Natural killer cell (primary cell): ENCODE measurements around the gene CDH20. TPM values are rescaled to one million over a fixed set of nuclear protein-coding genes. Genes with fewer than 3 reads are reported as not detected.

Source experiments
- ATAC-seq, 3 donors: fragments of 150-1000 bp in 2 of 3; fragments of 200-7000 bp in 1 of 3; cut with Tn5 transposase; 1 replicate in 1 of 3; 2 replicates in 2 of 3; pipeline ENCODE4 v1.10.0; 2021; ENCODE audit warnings: mild to moderate bottlenecking in 2 of 3, moderate library complexity in 2 of 3
- DNase-seq, 2 donors: peaks; one replicate each; pipeline versions ENCODE4 v3.0.0 to v3.0.0-alpha.2; 2013 to 2021; ENCODE audit warnings: mixed read lengths in 1 of 2
- H3K27ac ChIP-seq: one replicate; pipeline ENCODE4 v1.5.1; 2013; ENCODE audit warnings: mild to moderate bottlenecking, low read length
- H3K27me3 ChIP-seq: one replicate; pipeline ENCODE4 v1.6.1; 2013; ENCODE audit warnings: low read length; ENCODE audit not compliant: control insufficient read depth, insufficient read depth
- H3K36me3 ChIP-seq: one replicate; pipeline ENCODE4 v1.6.1; 2013; ENCODE audit warnings: low read length; ENCODE audit not compliant: control insufficient read depth, insufficient read depth
- H3K4me1 ChIP-seq: one replicate; pipeline ENCODE4 v1.6.1; 2013; ENCODE audit warnings: low read length; ENCODE audit not compliant: control insufficient read depth, insufficient read depth
- H3K4me3 ChIP-seq: one replicate; pipeline ENCODE4 v1.5.1; 2013; ENCODE audit warnings: low read length
- H3K9me3 ChIP-seq: one replicate; pipeline ENCODE4 v1.6.1; 2013; ENCODE audit warnings: low read length; ENCODE audit not compliant: control insufficient read depth, insufficient read depth
- H3K27ac Mint-ChIP-seq, 2 donors: one replicate each; pipeline ENCODE4 v1.8.0; 2022; ENCODE audit warnings: mild to moderate bottlenecking in 2 of 2, mixed read lengths in 2 of 2, moderate library complexity in 1 of 2
- H3K27me3 Mint-ChIP-seq, 2 donors: one replicate each; pipeline ENCODE4 v1.8.0; 2022; ENCODE audit warnings: low read depth in 2 of 2, mixed read lengths in 2 of 2
- H3K36me3 Mint-ChIP-seq: one replicate; pipeline ENCODE4 v1.8.0; 2022; ENCODE audit warnings: mixed read lengths
- H3K4me1 Mint-ChIP-seq, 2 donors: one replicate each; pipeline ENCODE4 v1.8.0; 2022; ENCODE audit warnings: mixed read lengths in 2 of 2
- H3K4me3 Mint-ChIP-seq: one replicate; pipeline ENCODE4 v1.8.0; 2022; ENCODE audit warnings: mild to moderate bottlenecking, moderate library complexity, mixed read lengths
- H3K9me3 Mint-ChIP-seq, 2 donors: one replicate each; pipeline ENCODE4 v1.8.0; 2022; ENCODE audit warnings: mixed read lengths in 2 of 2
- WGBS: methylation state at CpG from one replicate; pipeline ENCODE4 v1.1.7; 2013; ENCODE audit warnings: missing lambda C conversion rate; ENCODE audit not compliant: insufficient coverage; 5-methylcytosine and 5-hydroxymethylcytosine counted together
- intact Hi-C: fragments of 100-400 bp; cut with micrococcal nuclease; formaldehyde crosslinking; loops from one replicate; pipeline ENCODE4 v1.14.2; 2022
- total RNA-seq, 4 donors: library from RNA; stranded (reverse); fragments of 120-200 nt in 1 of 4; gene quantifications; one replicate each; pipeline versions ENCODE4 v1.2.3 to v1.2.4, GENCODE V29; 2013 to 2022
- TF ChIP-seq, protein P1 (sequence below): fragments of 200-600 bp; IDR thresholded peaks from one replicate; pipeline ENCODE4 v1.8.0; 2022; ENCODE audit warnings: antibody characterized with exemption

CDH20 gene
- total RNA-seq, 3 donors from 2014 or later (not counting 1 experiment from before 2014, with no cell fraction given), result 0.09 to 0.10 TPM; not detected in 1

DNA sequence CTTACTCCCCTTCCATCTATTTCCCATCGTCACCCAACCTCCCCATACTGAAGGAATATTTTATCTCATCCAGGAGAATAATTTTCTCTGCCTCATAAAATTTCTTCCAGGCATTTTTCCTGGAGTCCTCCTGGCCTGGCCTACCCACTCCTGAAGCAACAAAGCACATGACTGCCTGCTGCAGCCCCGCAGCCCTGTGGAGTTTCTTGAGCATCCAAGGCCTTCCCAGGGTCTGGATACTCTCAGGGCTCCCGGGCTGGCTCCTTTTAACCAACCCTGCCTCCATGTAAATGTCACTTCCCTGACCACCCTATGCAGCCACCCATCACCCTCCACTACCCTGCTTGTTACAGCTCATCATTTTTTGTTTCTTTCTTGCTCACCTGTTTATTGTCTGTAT, 64.0 kb downstream of the CDH20 start:
- peaks cover 3 to 10% of the 10 kb centered on the region in 2 donors for H3K9me3 Mint-ChIP-seq
- WGBS, result 67% methylated on average over 3 of the region's 3 CpGs
- H3K27me3 ChIP-seq, result no peaks in the 10 kb centered on the region
- H3K27ac ChIP-seq, result no peak overlapping the region
- no peak overlapping the region for H3K4me3 ChIP-seq
- intact Hi-C loops, result no loop called here
- H3K36me3 Mint-ChIP-seq, result no peaks in the 10 kb centered on the region
- no peaks in the 10 kb centered on the region for H3K36me3 ChIP-seq
- no peak overlapping the region for H3K4me3 Mint-ChIP-seq
- TF ChIP-seq, protein P1, sequence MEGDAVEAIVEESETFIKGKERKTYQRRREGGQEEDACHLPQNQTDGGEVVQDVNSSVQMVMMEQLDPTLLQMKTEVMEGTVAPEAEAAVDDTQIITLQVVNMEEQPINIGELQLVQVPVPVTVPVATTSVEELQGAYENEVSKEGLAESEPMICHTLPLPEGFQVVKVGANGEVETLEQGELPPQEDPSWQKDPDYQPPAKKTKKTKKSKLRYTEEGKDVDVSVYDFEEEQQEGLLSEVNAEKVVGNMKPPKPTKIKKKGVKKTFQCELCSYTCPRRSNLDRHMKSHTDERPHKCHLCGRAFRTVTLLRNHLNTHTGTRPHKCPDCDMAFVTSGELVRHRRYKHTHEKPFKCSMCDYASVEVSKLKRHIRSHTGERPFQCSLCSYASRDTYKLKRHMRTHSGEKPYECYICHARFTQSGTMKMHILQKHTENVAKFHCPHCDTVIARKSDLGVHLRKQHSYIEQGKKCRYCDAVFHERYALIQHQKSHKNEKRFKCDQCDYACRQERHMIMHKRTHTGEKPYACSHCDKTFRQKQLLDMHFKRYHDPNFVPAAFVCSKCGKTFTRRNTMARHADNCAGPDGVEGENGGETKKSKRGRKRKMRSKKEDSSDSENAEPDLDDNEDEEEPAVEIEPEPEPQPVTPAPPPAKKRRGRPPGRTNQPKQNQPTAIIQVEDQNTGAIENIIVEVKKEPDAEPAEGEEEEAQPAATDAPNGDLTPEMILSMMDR, result no peak
- H3K27ac Mint-ChIP-seq, result no peak overlapping the region
- no peaks in the 10 kb centered on the region for H3K27me3 Mint-ChIP-seq
- H3K9me3 ChIP-seq, result no peaks in the 10 kb centered on the region
- no peaks in the 10 kb centered on the region for H3K4me1 ChIP-seq
- no peaks in the 10 kb centered on the region for H3K4me1 Mint-ChIP-seq
- DNase-seq, result no peak
- no peak for ATAC-seq

DNA sequence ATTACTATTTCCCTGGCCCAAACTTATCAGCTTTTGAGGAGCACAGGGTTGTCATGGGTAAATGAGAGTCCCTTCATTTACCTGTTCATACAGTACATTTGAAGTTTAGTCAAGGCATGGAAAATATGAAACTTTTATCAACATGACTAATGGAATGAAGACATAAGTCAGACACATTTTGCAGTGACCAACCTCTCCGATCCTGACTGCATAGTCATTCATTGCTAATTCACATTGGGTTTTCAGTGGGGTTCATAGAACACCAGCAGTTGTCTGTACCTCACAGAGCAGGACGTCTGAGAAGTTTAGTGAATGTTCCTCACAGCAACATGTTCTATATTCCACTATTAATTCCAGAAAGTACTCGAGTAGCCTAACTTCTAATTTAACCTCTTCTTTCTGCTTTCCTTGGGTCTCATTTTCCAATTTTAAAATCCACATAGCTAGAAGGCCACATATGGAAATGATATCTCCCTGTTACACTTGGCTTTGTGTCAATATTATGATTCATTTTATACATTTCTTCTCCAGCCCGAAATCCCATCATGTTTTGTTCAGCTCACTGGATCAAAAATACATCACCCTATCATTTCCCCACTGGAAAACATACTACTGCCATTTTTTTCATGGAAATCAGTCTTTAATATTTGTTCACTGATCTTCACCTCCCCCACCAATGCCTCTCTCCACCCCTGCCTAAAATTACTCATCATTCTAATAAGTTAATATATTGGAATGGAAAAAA, 65.9 kb downstream of the CDH20 start:
- no peak overlapping the region for H3K27ac Mint-ChIP-seq
- Histone ChIP-seq H3K4me1 (no peaks in the 10 kb centered on the region), H3K27ac (no peak overlapping the region), H3K36me3 (no peaks in the 10 kb centered on the region), H3K27me3 (no peaks in the 10 kb centered on the region), H3K4me3 (no peak overlapping the region), H3K9me3 (no peaks in the 10 kb centered on the region)
- peaks cover 4 to 10% of the 10 kb centered on the region in 2 donors for H3K9me3 Mint-ChIP-seq
- H3K27me3 Mint-ChIP-seq, result no peaks in the 10 kb centered on the region
- H3K4me1 Mint-ChIP-seq, result no peaks in the 10 kb centered on the region
- TF ChIP-seq, protein P1, result no peak
- H3K36me3 Mint-ChIP-seq, result no peaks in the 10 kb centered on the region
- WGBS, result 76% methylated on average over 4 of the region's 4 CpGs
- no peak overlapping the region for H3K4me3 Mint-ChIP-seq
- ATAC-seq (no peak), DNase-seq (no peak)
- intact Hi-C loops, result no loop called here

DNA sequence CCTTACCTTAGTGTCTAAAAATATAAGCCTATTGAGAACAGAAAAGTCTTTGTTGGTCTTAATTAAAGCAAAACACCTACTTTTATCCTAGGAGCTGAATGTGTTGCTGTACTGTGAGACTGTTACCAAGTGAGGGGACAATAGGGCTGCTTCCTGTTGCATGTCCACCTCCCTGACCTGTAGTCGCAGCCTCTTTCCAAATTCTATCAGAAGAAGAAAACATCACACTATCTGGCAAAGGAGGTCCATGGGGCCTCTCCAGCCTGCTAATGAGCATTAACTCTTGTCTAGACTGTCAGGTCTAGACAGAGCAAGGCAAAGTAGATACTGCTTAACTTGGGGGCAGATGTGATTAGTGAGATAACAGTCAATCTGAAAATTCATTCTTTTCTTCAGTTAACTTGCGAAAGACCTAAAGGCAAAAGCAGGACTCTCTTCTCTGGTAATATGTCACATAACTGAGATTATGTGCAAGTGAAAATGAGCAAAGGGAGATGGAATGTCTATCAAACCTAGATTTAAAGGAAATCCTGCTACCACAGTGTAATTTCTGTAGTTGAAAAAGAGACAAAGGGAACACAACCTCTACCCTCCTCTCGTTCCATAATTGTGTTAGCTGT, 66.9 kb downstream of the CDH20 start:
- Histone ChIP-seq H3K4me1 (no peaks in the 10 kb centered on the region), H3K4me3 (no peak overlapping the region), H3K9me3 (no peaks in the 10 kb centered on the region), H3K36me3 (no peaks in the 10 kb centered on the region), H3K27ac (no peak overlapping the region), H3K27me3 (no peaks in the 10 kb centered on the region)
- intact Hi-C loops, result no loop called here
- H3K27me3 Mint-ChIP-seq, result no peaks in the 10 kb centered on the region
- no peaks in the 10 kb centered on the region for H3K4me1 Mint-ChIP-seq
- H3K36me3 Mint-ChIP-seq, result no peaks in the 10 kb centered on the region
- 97% methylated on average over 2 of the region's 3 CpGs for WGBS
- DNase-seq (no peak), ATAC-seq (no peak)
- TF ChIP-seq, protein P1, result no peak
- H3K4me3 Mint-ChIP-seq, result no peak overlapping the region
- no peak overlapping the region for H3K27ac Mint-ChIP-seq
- H3K9me3 Mint-ChIP-seq, result peaks cover 4 to 7% of the 10 kb centered on the region in 2 donors
